Calu3 (cell line): ENCODE measurements around the gene DYRK1A. TPM values are rescaled to one million over a fixed set of nuclear protein-coding genes. Genes with fewer than 3 reads are reported as not detected.

Experiments used
- BruUV-seq: library from RNA; stranded (reverse); fragments of 400-500 nt; replicated peaks from 2 replicates; lab custom pipeline; 2021; lab: Mats Ljungman, UMichigan
- CTCF ChIA-PET: fragments of 300-600 bp; sonication (Branson Sonifier 250); formaldehyde crosslinking; loops from one replicate; lab custom pipeline; 2022; ENCODE audit warnings: antibody characterized with exemption; lab: Charles Lee
- DNase-seq: peaks from one replicate; pipeline ENCODE4 v3.0.0; 2022
- H3K27ac Mint-ChIP-seq: one replicate; pipeline ENCODE4 v1.8.0; 2022; ENCODE audit warnings: mixed read lengths; ENCODE audit not compliant: unreplicated experiment
- H3K27me3 Mint-ChIP-seq: one replicate; pipeline ENCODE4 v1.8.0; 2022; ENCODE audit warnings: mixed read lengths; ENCODE audit not compliant: unreplicated experiment
- H3K36me3 Mint-ChIP-seq: one replicate; pipeline ENCODE4 v1.8.0; 2022; ENCODE audit warnings: mild to moderate bottlenecking, moderate library complexity, mixed read lengths; ENCODE audit not compliant: insufficient read depth, unreplicated experiment
- H3K4me1 Mint-ChIP-seq: one replicate; pipeline ENCODE4 v1.8.0; 2022; ENCODE audit warnings: mild to moderate bottlenecking, low read depth, mixed read lengths; ENCODE audit not compliant: unreplicated experiment
- H3K4me3 Mint-ChIP-seq: one replicate; pipeline ENCODE4 v1.8.0; 2022; ENCODE audit warnings: mild to moderate bottlenecking, low read depth, moderate library complexity, mixed read lengths; ENCODE audit not compliant: unreplicated experiment
- H3K9me3 Mint-ChIP-seq: one replicate; pipeline ENCODE4 v1.8.0; 2022; ENCODE audit warnings: low read depth, mixed read lengths; ENCODE audit not compliant: unreplicated experiment
- intact Hi-C: fragments of 100-400 bp; cut with micrococcal nuclease; formaldehyde crosslinking; loops from one replicate; pipeline ENCODE4 v1.10.0; 2022; ENCODE audit not compliant: unreplicated experiment
- total RNA-seq: library from RNA; stranded (reverse); gene quantifications from 2 replicates; pipeline ENCODE4 v1.2.3, GENCODE V29; 2022
- TF ChIP-seq, protein P1 (sequence below): fragments of 200-600 bp; IDR thresholded peaks from one replicate; pipeline ENCODE4 v1.8.0; 2022; ENCODE audit warnings: antibody characterized with exemption; ENCODE audit not compliant: unreplicated experiment

DYRK1A gene
- total RNA-seq, 1 experiment from 2014 or later = 45.4 TPM

DNA sequence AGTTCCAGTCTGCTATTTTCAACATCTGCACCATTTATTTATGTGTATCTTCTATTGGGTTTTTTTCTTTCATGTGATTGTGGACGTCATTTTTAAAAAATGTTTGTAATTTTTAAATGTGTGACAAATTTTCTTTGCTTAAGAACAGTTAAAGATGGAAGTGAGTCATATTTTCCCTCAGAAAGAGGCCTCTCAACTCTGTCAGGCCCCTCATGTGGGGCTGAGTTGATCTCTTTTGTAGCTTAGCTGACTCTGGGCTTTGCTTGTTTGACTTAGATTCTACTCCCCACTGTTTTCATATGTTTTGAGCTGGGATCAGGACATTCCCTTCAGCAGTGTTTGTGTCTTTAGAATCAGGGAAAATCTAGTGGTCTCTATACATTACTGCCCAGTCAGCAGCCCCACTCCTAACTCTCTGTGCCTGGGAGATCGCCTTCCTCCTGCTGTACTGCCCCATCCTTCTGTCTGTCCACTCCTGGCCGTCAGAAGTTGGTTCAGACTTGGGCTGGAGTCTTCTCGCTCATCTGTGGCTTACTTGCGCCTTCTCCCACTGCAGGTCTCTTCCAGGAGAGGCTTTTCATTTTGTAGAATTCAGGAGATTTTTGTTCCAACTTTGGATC, 137.4 kb downstream of the DYRK1A start:
- no peak overlapping the region for H3K4me3 Mint-ChIP-seq
- CTCF ChIA-PET = no interaction called here
- intact Hi-C loops = no loop called here

DNA sequence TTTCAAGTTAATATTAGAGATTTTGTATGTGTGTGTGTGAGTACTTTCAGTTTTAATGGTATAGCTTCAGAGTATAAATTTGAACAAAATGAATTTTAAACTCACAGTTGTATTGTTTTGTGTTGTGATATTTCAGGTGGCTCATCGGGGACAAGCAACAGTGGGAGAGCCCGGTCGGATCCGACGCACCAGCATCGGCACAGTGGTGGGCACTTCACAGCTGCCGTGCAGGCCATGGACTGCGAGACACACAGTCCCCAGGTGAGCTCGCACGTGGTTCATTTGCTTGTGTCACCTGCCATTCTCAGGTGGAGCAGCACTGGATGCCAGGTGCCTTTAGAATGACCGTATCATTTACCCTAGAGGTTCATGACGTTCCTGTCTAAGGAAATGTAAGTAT, 139.4 kb downstream of the DYRK1A start:
- TF ChIP-seq, protein P1, sequence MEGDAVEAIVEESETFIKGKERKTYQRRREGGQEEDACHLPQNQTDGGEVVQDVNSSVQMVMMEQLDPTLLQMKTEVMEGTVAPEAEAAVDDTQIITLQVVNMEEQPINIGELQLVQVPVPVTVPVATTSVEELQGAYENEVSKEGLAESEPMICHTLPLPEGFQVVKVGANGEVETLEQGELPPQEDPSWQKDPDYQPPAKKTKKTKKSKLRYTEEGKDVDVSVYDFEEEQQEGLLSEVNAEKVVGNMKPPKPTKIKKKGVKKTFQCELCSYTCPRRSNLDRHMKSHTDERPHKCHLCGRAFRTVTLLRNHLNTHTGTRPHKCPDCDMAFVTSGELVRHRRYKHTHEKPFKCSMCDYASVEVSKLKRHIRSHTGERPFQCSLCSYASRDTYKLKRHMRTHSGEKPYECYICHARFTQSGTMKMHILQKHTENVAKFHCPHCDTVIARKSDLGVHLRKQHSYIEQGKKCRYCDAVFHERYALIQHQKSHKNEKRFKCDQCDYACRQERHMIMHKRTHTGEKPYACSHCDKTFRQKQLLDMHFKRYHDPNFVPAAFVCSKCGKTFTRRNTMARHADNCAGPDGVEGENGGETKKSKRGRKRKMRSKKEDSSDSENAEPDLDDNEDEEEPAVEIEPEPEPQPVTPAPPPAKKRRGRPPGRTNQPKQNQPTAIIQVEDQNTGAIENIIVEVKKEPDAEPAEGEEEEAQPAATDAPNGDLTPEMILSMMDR = no peak
- no TSS peak for BruUV-seq
- CTCF ChIA-PET = no interaction called here
- Mint-ChIP-seq H3K27me3 (no peaks in the 10 kb centered on the region), H3K4me3 (no peak overlapping the region), H3K36me3 (peaks cover 16% of the 10 kb centered on the region), H3K4me1 (no peaks in the 10 kb centered on the region), H3K27ac (no peak overlapping the region), H3K9me3 (peaks cover 2% of the 10 kb centered on the region)
- DNase-seq = no peak
- intact Hi-C loops = no loop called here

More for the DNA sequence above, 137.4 kb downstream of the DYRK1A start:
- Mint-ChIP-seq H3K4me1 (no peaks in the 10 kb centered on the region), H3K36me3 (peaks cover 9% of the 10 kb centered on the region), H3K27ac (peak overlapping the region; percentile 69), H3K27me3 (no peaks in the 10 kb centered on the region), H3K9me3 (no peaks in the 10 kb centered on the region)
- DNase-seq = no peak
- BruUV-seq = no TSS peak
- TF ChIP-seq, protein P1 = no peak

DNA sequence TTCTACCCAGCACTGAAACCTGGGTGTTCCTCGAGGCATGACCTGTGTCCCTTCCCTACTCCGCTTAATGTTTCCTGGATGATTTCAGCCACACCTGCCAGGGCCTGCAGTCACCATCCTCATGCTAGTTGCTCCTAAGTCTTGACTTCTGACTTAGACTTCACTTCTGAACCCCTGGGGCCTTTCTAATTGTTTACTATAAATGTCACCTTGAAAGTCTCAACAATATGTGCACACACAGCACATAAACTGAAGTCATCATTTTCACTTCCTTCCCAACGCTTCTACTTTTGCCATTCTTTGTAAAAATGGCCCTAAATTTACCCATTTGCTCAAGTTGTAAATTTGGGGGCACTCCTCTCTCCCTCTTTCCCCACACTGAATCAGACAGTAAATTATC, 141.1 kb downstream of the DYRK1A start:
- no TSS peak for BruUV-seq
- CTCF ChIA-PET = no interaction called here
- DNase-seq = no peak
- Mint-ChIP-seq H3K9me3 (peaks cover 3% of the 10 kb centered on the region), H3K27me3 (no peaks in the 10 kb centered on the region), H3K4me3 (no peak overlapping the region), H3K27ac (no peak overlapping the region), H3K4me1 (no peaks in the 10 kb centered on the region), H3K36me3 (peaks cover 27% of the 10 kb centered on the region)
- TF ChIP-seq, protein P1 = no peak
- intact Hi-C loops = no loop called here

DNA sequence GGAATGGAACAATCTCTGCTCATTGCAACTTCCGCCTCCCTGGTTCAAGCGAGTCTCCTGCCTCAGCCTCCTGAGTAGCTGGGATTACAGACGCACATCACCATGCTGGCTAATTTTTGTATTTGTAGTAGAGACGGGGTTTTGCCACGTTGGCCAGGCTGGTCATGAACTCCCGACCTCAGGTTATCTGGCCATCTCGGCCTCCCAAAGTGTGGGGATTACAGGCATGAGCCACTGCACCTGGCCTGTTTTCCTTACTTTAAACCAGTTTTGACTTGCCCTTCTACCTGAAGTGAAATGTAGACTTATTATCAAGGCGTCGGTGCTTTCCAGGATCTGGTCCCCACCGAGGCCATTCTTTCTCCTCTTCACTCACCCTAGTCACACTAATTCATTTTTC, 141.8 kb downstream of the DYRK1A start:
- CTCF ChIA-PET = no interaction called here
- TF ChIP-seq, protein P1 = no peak
- no TSS peak for BruUV-seq
- intact Hi-C loops = no loop called here
- no peak overlapping the region for H3K27ac Mint-ChIP-seq
- H3K4me3 Mint-ChIP-seq = no peak overlapping the region
- DNase-seq = no peak
- H3K4me1 Mint-ChIP-seq = no peaks in the 10 kb centered on the region
- peaks cover 3% of the 10 kb centered on the region for H3K9me3 Mint-ChIP-seq
- H3K27me3 Mint-ChIP-seq = no peaks in the 10 kb centered on the region
- H3K36me3 Mint-ChIP-seq = peaks cover 24% of the 10 kb centered on the region
